GM21528 (cell line): Measurements from ENCODE around the gene SELENON.

Experiments
- ATAC-seq: cut with Tn5 transposase; IDR thresholded peaks from one replicate; pipeline ENCODE4 v1.9.1; 2021; ENCODE audit warnings: mild to moderate bottlenecking, moderate library complexity; ENCODE audit not compliant: unreplicated experiment, low FRiP score

SELENON gene

GRCh38 chr1:25770541-25771220 is 29.3 kb upstream of the SELENON start:
- no peak for ATAC-seq

GRCh38 chr1:25771221-25772114 is 28.5 kb upstream of the SELENON start:
- ATAC-seq: no peak

GRCh38 chr1:25772164-25772563 is 27.8 kb upstream of the SELENON start:
- no peak for ATAC-seq

- ATAC-seq: no peak
Measured at GRCh38 chr1:25772692-25773245, 27.2 kb upstream of the SELENON start.

- ATAC-seq: no peak
Measured at GRCh38 chr1:25773441-25774125, 26.4 kb upstream of the SELENON start.

GRCh38 chr1:25774206-25774803 is 25.7 kb upstream of the SELENON start:
- ATAC-seq: no peak

GRCh38 chr1:25774921-25775771 is 24.8 kb upstream of the SELENON start:
- no peak for ATAC-seq

- ATAC-seq: no peak
Measured at GRCh38 chr1:25779388-25779787, 20.6 kb upstream of the SELENON start.

- no peak for ATAC-seq
Measured at GRCh38 chr1:25779894-25780293, 20.1 kb upstream of the SELENON start.

- ATAC-seq: no peak
Measured at GRCh38 chr1:25780318-25781129, 19.5 kb upstream of the SELENON start.

GRCh38 chr1:25781130-25781433 is 18.9 kb upstream of the SELENON start:
- ATAC-seq: no peak

- ATAC-seq: no peak
Measured at GRCh38 chr1:25782608-25783201, 17.3 kb upstream of the SELENON start.

- ATAC-seq: no peak
Measured at GRCh38 chr1:25784575-25785051, 15.4 kb upstream of the SELENON start.

GRCh38 chr1:25785333-25786067 is 14.5 kb upstream of the SELENON start:
- ATAC-seq: no peak

- no peak for ATAC-seq
Measured at GRCh38 chr1:25786887-25787759, 12.9 kb upstream of the SELENON start.

GRCh38 chr1:25787760-25788166 is 12.2 kb upstream of the SELENON start:
- no peak for ATAC-seq

GRCh38 chr1:25790472-25790871 is 9.5 kb upstream of the SELENON start:
- ATAC-seq: no peak
